Stimulated activated CD8-positive, alpha-beta memory T cell treated with anti-CD3 and anti-CD28 coated beads, Interleukin-7, amount 100 ng/mL, for 1 hour (primary cell): ENCODE data around the gene ARHGAP22.

ENCODE experiments used
- DNase-seq, 2 donors: peaks; one replicate each; pipeline ENCODE4 v3.0.0-alpha.2; 2020; ENCODE audit warnings: low read depth in 2 of 2

ARHGAP22 gene

DNA sequence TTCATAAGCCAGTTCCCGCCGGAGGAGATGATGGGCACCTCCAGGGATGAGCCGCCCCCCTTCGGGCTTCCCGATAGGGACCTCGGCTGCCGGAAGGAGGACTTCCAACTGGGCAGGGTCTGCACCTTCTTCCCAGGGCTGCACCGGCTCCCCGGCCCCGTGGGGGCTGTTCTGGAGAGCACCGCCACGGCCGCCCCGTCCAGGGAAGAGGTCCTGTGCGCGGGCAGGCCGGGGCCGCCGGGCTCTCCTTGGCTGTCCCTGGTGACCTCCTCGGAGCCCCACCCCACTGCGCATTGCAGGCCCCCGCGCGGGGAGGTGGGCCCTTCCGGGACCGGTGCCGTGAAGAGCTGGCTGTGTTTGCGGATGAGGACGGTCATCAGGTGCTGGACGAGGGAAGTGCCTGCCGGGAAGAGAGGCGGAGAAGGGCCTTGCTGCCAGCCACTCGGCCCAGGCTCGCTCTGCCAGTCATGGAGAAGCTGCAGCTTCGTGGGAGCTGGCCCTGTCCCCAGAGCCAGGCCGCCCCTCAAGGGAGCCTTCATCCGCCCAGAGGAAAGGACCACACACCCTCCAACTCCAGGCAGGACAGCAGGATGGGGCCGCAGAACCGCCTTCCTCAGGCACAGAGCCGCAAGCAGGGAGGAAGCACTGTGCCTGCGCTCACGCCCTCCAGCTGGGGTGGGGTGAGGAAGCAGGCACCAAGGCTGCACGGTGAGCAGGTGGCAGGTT is 154.0 kb downstream of the ARHGAP22 start:
- no peak for DNase-seq

DNA sequence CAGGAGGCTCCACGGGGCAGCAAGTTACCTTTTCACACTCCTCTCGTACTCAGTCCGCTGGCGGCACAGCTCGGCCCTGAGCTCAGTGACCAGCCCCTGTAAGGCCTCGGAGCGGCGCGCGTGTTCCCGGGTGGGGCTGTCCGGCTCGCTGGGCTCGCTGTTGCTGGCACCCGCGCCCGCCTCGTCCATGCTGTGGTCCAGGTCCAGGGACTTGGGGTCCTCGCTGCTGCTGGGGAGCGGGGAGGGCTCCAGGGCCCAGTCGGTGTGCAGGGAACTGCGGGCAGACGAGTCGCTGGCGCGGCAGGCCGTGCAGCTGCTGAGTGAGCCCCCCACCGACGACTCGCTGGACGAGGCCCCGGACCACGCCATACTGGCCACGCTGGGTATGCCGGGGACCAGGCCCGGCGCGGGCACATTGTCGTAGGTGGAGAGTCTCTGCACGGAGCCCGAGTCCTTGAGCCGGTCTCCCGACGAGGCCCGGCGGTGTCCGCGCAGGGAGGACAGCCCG is 154.6 kb downstream of the ARHGAP22 start:
- no peak for DNase-seq

DNA sequence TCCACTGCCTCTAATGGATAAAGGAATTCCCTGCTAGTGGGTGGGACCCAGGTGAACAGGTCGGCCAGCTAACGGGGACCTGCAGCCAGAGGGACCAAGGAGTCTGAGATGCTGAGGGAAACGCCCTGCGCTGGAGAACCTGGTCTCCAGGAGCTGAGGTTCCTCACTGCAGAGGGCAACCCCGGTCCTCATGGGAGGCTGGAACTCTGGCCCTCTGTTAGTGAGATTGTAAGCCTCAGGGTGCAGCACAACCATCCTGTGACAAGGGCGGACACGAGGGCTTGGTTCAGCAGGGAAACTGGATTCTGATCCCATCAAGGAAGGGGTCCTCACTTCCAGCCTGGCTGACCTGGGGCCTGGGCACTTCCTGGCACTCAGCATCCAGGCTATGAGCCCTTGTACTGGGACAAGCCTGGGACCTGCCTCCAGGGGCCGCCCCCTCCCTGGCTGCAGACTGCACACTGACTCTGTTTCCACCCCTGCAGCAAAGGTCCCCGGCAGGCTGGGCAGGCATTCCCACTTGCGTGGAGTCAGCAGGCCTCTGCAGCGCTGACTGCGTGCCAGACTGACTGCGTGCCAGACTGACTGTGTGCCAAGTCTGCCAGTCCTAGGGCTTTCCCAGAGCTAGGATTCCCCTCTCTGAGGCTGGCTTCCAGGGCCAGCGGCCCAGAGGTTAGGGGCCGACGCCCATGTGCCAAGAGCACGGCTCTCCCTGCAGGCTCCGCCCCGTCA is 155.2 kb downstream of the ARHGAP22 start:
- DNase-seq: no peak

DNA sequence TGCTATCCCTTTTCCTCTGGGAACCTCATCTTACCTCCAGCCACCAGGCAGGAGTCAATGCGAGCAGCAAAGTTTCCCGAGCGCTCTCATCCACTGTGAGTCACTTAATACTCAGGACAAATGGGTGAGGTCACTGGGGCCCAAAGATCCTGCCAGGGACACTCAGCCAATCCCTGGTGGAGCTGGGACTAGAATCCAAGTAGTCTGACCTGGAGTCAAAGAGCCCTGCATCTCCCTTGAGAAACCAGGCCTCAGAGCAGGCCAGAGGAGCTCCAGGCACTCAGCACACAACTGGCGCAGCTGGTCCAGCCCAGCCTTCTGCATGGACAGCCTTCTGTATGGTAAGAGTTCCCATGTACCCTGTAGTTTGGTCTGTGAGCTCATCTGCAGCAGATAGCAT is 156.1 kb downstream of the ARHGAP22 start:
- DNase-seq: no peak

DNA sequence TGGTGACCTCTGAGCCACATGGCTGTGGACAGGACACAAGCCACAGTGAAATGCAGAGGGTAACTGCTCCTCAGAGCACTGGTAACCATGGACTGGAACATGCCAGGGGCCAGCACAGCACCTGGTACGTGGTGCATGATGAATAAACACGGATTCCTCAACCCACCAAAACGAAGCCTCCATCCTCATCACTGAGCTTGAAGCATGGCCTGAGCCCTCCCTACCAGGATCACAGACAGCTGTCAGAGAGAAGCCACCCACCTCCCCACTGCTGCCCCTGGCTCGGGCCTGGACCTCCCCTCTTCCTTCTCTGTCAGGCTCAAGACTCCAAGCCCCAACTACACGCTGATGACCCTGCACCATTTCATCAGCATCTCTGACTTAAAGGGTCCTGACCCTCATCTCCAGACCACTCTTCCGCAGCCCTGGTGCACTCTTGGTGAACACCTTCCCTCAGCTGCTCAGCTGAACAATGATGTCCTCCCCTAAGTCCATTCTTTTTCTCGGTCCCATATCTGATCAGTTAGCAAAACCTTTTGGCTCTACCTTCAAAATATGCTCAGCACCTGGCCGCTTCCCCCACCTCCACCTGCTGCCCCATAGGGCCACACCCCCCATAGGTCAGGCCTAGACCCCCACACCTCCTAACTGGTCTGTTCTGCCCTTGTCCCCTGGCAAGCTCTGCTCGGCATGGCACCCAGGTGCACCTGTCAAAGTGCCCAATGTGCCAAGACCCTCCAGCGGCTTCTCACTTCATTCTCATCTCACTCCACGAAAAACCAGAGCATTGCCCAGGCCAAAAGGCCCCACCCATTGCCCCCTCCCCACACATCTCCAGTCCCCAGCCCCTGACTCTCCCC is 157.3 kb downstream of the ARHGAP22 start:
- no peak for DNase-seq

DNA sequence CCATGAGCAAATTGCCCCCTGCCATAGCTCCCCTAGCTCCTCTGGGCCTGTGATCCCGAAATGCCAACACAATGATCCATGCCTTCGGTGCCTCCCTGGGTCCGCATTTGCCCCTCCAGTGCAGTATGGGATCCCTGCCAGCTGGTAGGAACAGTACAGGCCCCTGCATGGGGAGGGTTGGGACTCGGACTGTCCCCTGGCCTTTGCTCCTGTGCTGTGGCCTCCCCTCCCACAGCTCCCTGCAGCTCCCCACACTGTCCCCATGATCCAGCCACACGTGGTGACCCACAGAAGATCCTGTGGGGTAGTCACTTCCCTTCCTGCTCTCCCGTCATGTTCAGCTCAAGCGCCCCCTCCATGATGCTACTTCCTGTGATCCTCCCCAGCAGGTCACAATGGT is 158.1 kb downstream of the ARHGAP22 start:
- DNase-seq: no peak

DNA sequence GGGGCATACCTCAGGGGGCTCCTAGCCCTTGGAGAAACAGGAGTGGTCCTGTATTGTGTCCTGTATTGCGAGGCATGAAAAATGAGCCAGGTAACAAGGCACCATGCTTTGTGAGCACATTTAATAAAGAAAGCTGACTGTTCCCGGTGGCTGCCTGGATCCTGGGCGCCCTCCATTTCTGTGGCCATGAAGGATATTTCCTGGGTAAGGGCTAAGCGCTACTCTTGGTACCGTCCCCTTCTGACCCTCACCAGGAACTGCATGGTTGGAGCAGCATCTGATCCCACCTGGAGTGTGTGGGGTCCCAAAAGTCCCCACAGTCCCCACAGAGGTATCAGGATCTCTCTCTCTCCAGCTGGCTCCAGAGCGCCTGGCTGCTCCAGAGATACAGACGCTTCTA is 158.9 kb downstream of the ARHGAP22 start:
- DNase-seq: no peak

DNA sequence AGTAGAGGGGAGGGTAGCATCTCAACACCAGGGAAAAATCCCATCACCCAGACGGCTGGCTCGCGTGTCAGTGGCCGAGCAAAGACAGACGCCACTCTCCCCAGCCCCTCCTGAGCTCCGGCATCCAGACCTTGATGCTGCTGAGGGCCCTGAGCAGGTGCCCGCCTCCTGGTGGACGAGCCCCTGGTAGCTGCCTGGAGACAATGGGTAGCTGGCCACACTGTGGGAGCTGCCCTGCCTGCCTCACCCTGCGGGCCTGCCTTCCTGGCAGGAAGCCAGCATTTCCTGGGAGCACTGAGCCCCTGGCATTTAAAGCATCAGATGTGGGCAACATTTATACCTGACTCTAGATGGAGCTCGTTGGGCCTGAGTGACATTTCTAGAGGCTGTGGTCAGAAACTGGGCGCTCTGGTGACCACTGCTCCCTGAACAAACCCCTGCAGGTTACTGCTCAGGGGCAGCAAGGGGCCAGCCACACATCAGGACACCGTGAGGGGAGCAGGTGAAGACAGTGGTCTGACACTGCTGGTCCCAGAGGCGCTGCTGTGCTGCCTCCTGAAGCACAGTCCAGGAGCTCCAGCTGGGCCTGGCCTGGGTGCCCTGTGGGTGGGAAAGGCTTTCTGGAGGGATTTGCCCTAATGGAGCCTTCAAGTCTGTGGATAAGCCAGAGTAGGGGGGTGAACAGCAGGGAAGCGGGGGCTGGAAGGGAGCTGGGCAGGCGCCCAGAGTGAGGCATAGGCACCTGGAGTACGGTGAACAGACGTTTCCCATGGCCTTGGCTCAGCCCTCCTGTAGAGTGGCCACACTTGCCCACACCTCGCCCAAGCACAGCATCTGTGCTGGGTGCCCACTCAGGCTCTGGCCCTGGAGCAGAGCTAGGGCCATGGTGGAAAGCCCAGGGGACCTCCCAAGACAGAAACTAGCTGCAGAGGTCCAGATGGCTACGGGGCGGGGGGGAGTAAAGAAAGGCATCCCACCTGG is 159.7 kb downstream of the ARHGAP22 start:
- DNase-seq: no peak

DNA sequence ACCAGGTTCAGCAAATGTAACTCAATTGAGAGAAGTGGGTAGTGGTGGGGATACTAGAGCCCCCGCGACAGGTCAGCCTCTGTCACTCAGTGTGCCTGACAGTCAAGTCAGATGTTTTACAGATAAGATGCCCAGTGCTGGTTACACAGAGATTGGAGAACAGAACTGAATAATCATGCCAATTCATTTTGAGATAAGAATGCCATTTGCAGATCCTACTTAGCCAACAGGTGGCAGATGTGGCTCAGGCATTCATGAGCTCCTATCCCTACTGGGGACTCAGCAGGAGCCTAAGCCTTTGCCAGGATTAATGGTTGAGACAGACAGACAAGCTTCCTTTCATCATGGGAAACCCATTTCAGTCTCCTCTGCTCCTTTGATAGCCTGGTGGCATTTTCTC is 160.6 kb downstream of the ARHGAP22 start:
- DNase-seq: no peak

DNA sequence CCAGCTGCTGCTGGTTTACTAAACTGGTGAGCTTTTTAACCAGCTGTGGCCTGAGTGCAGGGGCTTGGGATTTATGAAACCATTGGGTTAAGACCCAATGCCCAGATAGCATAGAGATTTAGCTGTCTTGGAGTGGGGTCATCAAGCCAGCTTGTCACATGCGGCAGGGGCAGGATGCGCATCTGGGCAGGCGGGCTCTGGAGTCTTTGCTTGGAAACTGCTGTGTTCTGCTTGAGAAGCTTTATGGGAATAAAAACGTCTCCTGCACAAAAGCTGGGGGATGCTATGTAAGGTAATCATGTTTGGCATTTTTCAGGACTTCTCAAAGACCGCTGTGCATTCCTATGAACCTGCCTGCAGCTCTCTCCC is 162.1 kb downstream of the ARHGAP22 start:
- DNase-seq: no peak

DNA sequence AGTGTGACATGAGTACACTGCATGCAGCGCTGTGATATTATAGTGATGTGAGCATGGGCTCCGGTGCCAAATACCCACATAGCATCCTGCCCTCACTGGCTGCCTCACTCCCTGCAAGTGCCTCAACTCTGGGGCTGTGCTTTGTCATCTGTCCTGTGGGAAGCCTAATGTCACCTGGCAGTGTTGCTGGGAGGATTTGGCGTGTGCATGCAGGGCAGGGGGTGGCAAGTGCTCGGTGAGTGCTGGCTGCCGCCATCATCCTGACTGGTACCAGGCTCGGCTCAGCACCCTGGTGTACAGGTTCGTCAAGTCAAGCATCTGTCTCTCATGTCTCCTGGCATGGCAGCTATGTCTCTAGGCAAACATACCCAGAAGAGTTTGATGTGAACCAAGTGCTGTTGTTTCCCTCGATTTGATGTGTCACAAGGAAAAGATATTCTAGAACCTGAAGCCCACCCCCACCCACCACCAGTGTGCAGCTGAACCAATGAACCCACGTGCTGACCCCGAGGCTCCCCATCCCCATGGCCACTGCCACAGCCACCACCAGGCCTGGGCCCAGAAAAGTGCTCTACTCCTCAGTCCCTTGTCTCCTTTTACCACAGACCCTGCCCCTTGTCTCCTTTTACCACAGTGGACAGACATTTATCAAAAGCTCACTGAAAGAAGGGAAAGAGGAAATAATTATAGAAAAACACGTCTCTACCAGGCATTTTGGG is 162.6 kb downstream of the ARHGAP22 start:
- DNase-seq: no peak

DNA sequence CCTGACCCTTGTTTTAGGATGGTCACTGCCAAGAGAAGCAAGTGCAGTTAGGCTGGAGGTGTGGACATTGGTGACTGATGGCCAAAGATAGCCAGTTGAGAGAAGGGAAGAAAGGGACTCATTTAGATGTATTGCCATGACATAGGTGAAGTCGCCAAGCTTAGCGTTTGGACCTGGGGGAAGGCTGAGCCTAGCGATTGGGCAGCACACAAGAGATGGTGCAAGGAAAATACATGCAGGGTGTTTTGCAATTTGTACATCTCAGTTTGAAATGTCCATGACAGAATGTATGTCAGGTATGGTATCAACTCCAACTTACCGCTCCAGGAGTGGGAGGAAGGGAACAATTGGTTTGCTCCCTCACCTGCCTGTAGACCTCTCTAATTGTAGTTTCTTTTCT is 164.1 kb downstream of the ARHGAP22 start:
- DNase-seq: no peak

DNA sequence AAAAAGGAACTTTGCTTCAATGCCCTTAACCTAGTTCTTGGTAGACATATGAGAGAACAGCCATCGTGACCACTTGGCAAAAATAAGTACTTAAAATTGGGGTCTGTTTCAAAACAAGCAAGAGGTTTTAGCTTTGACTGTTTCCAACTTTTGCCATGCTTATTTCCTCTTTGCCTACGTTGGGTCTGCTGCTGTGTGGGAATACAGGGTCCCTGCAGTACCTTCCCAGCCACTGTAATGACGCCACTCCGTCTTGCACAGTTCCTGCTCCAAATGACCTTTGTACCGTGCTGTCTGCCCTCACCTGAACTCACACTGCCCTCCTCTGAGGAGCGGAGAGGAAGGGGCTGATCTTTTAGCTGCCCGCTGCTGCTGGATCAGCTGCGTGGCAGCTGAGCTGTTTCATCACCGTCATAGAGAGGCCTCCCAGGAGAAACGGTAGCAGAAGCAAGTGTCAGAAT is 165.3 kb downstream of the ARHGAP22 start:
- no peak for DNase-seq

DNA sequence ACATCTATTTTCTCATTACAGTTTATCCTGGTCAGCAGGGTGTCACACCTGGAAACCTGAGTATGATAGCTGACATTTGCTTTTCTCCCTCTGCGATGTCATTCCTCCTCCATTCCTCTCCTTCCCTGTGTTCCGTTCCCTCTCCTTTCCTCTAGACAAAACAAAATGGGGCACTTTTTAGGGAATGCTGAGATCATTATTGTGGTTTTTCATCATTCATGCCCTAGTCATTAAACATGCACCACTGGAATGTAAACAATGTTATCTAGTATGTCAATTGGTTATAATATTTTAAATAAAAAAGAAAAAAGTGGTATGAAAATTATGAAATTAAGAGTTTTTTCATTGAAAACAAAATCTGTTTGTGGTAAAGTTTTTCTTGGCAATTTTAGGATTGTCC is 165.8 kb downstream of the ARHGAP22 start:
- DNase-seq: no peak

DNA sequence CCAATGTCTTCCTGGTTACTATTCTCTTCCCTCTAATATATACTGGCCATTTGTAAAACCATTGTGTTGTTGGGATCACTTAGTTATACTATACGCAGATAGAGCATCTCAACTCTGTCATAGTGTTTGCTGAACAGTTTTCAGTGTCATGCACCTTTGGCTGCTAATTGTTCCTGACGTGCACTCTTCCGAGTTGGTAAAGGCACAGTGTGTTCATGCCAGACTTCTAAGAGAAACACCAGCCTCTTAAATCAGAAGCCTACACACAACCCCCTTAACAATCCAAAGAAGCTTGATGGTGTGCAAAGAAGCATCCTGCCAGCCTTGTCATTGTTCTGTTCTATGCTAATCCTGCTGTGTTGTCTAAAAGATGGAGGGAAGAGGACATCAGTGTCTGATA is 167.3 kb downstream of the ARHGAP22 start:
- no peak for DNase-seq

DNA sequence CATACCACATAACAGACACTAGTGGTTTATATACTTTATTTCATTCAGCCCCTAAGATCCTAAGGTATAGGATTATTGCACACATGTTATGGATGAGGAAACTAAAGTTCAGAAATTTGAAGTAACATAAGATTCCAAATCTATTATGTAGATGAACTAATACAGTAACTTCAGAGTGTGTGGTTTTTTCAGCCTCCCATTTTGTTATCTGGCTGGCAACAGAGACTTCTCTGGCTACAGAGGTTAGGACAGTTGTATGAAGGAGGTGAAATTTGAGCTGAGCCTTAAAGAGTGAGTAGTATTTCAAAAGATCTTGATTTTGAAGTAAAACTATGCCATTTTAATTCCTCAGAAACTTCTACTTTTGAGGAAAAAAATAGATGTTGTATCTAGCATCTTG is 173.0 kb downstream of the ARHGAP22 start:
- no peak for DNase-seq

DNA sequence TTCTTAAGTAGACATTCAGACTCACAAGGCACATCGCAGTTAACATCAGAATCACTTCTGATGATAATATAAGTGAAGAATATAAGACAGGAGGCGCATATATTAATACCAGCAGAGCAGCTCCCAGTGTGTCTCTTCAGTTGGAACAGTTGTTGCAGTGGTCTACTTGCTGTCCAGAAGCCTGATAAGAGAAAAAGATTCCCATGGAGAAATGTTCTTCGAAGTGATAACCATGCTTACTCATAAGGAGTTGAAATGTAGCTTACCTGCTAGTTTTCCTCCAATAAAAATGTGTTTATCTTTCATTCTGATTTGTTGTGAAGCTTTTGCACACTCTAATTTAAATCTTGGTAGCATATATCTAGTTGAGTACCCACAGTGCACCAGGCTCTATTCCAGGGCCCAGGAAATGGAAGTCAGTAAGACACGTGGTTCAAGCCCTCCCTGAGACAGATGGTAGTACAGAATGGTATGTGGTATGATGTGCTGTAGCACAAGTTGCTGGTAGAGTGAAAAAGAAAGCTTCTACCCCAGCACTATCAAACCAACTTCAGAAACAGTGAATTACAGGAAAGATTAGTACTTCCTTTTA is 174.4 kb downstream of the ARHGAP22 start:
- no peak for DNase-seq

DNA sequence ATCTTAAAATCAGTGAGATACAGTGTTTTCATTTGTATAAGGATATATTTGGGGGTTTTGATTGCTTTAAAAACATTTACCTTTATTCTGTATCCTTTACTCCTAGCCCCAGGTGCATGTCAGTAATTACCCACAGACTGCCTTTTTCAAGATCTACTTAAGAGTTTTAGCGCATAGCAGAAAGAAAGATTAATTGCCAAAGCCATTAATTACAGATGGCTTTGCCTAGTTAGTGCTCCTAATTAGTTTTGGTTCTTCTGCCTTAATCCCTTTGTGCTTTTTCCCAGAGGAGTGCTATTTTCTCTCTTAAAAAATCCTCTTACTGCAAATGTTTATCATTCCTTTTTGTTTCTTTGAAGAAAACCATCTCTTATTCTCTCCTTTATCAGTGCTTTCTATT is 175.6 kb downstream of the ARHGAP22 start:
- no peak for DNase-seq

DNA sequence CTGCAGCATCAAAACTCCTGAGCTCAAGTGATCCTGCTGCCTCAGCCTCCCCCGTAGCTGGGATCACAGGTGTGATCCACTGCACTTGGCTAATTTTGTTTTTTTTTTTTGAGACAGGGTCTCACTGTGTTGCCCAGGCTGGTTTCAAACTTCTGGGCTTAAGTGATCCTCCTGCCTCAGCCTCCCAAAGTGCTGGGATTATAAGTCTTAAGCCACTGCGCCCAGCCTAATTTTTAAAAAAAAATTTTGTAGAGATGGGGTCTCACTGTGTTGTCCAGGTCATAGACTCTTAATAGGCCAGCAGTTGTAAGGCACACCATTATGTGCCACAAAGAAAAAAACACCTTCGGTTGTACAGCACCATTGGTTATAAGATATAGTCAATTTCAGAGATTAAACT is 176.0 kb downstream of the ARHGAP22 start:
- no peak for DNase-seq

DNA sequence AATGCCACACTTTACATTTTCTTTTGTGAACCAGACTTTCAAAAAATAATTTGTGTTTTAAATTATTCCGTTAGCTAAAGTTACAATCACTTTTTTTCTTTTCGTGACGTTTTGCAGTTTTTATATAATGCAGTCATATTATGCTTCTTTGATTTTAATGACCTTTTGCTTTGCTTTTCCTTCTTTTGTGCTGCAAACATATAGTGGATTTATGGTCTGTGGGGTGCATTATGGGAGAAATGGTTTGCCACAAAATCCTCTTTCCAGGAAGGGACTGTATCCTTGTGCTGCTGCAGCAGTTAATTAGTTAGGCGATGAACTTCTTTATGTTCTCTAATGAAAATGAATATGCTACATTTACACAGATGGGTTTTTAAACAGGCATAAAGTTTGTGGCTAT is 181.0 kb downstream of the ARHGAP22 start:
- no peak for DNase-seq
